Measurements from ENCODE around the gene PRRG2. TPM values are rescaled to one million over a fixed set of nuclear protein-coding genes. Genes with fewer than 3 reads are reported as not detected.

Gene PRRG2
- total and polyA plus RNA-seq, 9 of the 15 experiments (the other 6 are each of a cell fraction or from before 2014, with no cell fraction given) = 0.06 to 1.1 (median 0.33) TPM

GRCh38 chr19:49590971-49591730 lies 10.0 kb downstream of the PRRG2 start, which contains the start of gene PRR12 (continued):
- TF ChIP-seq ZNF592 (IDR thresholded peaks at IDR 0.05) (no peak), NONO (IDR thresholded peaks at IDR 0.05; ENCODE audit: low read depth in 2 of 2, low read length in 1 of 2) (peak; percentile 25 to 37; a peak in 1 of 4 replicates), GTF2F1 (IDR thresholded peaks at IDR 0.05; ENCODE audit: low read depth, low read length) (no peak), JUND (IDR thresholded peaks at IDR 0.05; ENCODE audit: borderline replicate concordance, low read depth, low read length) (0 out of 2 replicates have a peak, but pooled peaks have one; percentile 8), JUND (tag; IDR thresholded peaks at IDR 0.05; ENCODE audit: borderline replicate concordance, low read depth, low read length) (no peak), ZNF695 (CRISPR knock-in tag; IDR thresholded peaks at IDR 0.05) (no peak), MAFK (IDR thresholded peaks at IDR 0.05; ENCODE audit: low read length) (no peak), EZH2 (IDR thresholded peaks at IDR 0.05; ENCODE audit: borderline replicate concordance, low read depth, low read length) (no peak), GTF2E2 (tag; IDR thresholded peaks at IDR 0.05) (peak; percentile 79; the same call in 1 of the 2 replicates), E4F1 (CRISPR knock-in tag; IDR thresholded peaks at IDR 0.05; ENCODE audit: borderline replicate concordance) (no peak), CXXC5 (CRISPR knock-in tag; IDR thresholded peaks at IDR 0.05) (peak; percentile 25; the same call in 1 of the 2 replicates), SIN3A (IDR thresholded peaks at IDR 0.05; ENCODE audit: borderline replicate concordance in 2 of 2, control insufficient read depth in 1 of 2, low read depth in 2 of 2, low read length in 2 of 2) (peak; percentile 35 to 62; a peak in 1 of 4 replicates), ZNF655 (CRISPR knock-in tag; IDR thresholded peaks at IDR 0.05) (no peak), LCOR (CRISPR knock-in tag; IDR thresholded peaks at IDR 0.05) (no peak), ZFPM2 (CRISPR knock-in tag; IDR thresholded peaks at IDR 0.05) (no peak), DMBX1 (CRISPR knock-in tag; IDR thresholded peaks at IDR 0.05; ENCODE audit: borderline replicate concordance) (no peak), TRIM25 (IDR thresholded peaks at IDR 0.05; ENCODE audit: borderline replicate concordance) (no peak)
